HG03139 (cell line): ENCODE measurements around the gene SLC2A8.

ENCODE experiments used
- ATAC-seq: cut with Tn5 transposase; IDR thresholded peaks from one replicate; pipeline ENCODE4 v1.9.1; 2021; ENCODE audit not compliant: unreplicated experiment

SLC2A8 gene

DNA sequence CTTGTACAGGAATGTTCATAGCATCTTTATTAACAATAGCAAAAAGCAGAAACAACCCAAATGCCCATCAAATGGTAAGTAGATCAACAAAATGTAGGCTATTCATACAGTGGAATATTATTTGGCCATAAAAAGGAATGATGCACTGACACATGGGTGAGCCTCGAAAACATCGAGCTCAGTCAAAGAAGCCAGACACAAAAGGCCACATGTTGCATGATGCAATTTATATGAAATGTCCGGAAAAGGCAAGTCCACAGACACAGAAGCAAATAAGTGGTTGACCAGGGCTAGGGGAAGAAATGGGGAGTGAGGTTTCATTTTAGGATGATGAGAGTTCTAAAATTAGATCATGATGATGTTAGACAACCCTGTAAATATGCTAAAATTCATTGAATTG lies 16.5 kb upstream of the SLC2A8 start:
- ATAC-seq, result no peak

- no peak for ATAC-seq
Measured at GRCh38 chr9:127382541-127382940, 14.4 kb upstream of the SLC2A8 start.

DNA sequence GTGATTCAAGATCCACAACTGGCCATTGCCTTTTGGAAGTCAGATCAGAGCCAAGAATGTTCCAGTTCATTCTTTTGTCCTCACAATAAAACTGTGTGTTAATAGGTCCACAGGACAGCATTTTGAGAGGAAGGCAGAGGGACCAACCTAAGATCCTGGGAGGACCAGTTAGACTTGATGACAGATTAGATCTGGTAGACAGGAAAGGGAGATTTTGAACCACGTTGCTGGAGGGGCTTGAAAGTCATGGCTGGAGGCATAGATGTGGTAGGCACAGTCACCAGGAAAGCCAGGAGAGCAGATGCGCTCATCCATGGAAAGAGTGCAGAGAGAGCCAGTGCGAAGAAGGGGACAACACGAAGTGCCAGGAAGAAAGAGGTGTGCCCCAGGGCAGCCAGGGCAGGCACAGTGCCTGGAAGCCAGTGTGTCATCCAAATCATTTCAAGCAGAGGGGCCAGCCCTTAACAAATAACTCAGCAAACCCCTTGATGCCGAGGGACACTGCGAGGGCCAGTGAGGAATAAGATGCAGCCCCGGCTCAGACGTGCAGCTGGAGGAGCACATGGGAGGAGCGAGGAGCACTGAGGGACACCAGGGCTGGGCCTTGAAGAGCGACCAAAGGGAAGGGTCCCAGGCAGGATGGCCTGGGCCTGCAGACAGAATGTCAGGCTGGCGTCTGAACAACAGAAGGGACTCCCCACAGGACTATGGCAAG lies 12.8 kb upstream of the SLC2A8 start:
- ATAC-seq, result no peak

- ATAC-seq, result no peak
Measured at GRCh38 chr9:127384901-127385300, 12.1 kb upstream of the SLC2A8 start.

DNA sequence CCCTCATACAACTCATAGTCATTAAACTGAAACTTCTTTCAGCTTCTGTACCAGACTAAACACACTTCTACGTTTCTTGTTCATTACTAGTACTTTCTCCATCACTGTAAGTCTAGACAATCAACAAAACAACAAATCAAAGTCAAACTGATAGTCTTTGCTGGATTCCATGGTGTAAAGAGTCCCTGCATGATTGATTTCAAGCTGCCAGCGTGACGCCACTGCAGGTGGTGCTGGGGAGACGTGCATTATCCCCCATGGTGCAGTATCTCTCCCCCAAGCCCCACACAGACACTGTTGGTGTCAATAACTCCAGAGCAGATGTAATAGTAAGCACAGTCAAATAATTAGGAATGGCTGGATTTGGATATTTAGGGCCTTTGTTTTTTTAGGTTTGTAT lies 10.7 kb upstream of the SLC2A8 start:
- no peak for ATAC-seq

- no peak for ATAC-seq
Measured at GRCh38 chr9:127386981-127387380, 10.0 kb upstream of the SLC2A8 start.

DNA sequence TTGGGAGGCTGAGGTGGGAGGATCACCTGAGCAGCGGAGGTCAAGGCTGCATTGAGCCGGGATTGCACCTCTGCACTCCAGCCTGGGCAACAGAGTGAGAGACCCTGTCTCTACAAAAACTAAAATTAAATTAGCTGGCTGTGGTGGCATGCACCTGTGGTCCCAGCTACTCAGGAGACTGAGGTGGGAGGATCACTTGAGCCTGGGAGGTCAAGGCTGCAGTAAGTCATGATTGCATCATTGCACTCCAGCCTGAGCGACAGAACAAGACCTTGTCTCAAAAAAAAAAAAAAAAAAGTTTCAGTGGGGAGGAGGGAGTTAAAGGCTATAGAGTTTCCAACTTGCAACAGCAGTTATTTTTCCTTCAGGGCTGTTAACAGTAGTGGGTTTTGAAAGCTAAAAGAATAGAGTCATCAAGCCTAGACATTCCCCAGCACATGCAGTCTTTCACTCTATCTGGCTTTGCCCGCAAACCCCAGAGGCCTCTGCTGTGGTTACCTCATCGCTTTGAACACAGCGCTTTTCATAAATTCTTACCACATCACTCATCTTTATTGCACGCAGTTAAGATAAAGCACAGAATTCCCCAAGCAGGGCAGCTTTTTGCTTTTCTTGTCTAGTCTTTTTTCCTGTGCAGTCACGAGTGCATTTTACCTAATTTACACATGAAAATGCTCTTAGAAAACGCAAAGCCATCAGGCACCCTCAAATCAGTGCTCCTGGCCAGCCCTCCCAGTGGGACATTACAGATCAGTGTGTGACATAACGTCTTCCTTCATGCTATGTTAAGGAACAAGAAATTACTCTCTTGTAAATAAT lies 8.7 kb upstream of the SLC2A8 start:
- peak; percentile 62 for ATAC-seq

DNA sequence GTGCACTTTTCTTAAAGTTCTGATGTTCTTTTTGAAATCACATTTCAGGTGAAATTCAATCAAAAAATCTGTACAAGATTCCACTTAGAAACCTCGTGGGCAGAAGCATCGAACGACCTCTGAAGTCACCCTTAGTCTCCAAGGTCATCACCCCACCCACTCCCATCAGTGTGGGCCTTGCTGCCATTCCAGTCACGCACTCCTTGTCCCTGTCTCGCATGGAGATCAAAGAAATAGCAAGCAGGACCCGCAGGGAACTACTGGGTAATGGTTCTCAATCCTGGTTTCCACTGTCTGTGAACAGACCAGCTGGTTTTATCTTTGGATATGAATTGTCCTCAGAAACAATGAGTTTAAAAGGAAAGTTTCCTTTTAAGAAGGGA lies 8.1 kb upstream of the SLC2A8 start:
- ATAC-seq, result no peak

GRCh38 chr9:127389381-127390247 lies 7.4 kb upstream of the SLC2A8 start:
- no peak for ATAC-seq

DNA sequence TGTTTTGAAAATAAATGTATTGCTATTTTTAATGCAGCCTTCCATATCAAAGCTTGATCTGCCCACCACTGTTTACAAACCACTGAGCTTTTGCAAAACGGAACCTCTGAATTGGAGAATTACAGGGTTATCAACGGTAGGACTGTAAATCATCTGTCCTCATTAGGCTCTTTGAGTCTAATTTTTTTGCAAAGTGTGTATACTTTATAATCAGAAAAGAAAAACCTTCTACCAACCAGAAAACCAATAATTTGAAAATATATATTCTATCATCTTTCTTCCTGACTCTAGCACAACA lies 6.8 kb upstream of the SLC2A8 start:
- ATAC-seq, result no peak

DNA sequence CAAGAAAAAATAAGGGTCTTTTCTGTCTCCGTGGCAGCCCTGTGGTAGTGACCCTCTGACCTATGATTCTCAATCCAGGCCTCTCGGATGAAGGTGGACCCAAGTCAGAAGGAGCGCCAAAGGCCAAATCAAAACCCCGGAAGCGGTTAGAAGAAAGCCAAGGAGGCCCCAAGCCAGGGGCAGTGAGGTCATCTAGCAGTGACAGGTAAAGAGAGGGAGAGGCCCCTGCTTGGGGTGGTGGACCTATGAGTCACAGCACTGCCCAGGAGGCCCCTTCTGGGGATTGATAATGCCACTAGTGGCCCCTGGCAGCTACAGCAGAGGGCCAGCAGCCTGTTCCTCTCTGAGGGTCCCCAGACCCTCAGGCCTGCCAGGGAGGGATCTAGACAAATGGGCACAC lies 6.4 kb upstream of the SLC2A8 start:
- no peak for ATAC-seq

DNA sequence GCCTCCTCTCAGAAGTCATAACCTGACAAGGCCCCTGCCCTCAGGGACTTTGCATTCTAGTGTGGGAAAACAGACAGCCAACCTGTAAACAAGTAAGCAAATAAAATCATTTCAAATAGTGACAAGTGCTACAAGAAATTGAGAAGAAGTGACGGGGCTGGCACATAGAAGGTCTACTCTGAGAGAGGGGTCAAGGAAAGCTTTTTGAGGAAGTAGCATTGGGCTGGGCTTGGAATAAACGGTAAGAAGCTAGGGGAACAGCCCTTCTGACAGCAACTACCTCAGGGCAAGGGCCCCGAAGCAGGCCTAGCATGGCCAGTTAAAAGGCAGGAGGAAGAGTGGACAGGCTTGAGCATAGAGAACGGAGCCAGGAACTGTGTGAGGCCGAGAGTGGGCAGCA lies 4.8 kb upstream of the SLC2A8 start:
- ATAC-seq, result no peak

GRCh38 chr9:127392976-127393375 lies 4.0 kb upstream of the SLC2A8 start:
- ATAC-seq, result no peak

DNA sequence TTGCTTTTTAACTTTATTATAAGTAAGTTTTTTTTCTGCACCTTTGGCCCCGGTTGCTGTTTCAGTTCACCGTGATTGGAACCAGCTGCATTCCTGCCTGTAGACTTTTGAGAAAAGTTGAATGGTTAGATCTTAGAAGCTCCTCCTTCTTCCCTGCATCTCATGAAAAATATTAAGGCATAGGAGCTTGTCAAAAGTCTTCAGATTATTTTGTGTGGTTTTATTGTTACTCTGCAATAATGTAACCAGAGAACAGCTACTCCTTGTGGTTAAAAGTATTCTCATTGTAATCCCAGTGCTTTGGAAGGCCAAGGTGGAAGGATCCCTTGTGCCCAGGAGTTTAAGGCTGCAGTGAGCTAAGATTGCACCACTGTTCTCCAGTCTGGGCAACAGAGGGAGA lies 3.3 kb upstream of the SLC2A8 start:
- ATAC-seq, result no peak

- no peak for ATAC-seq
Measured at GRCh38 chr9:127395497-127396252, 1.3 kb upstream of the SLC2A8 start.

DNA sequence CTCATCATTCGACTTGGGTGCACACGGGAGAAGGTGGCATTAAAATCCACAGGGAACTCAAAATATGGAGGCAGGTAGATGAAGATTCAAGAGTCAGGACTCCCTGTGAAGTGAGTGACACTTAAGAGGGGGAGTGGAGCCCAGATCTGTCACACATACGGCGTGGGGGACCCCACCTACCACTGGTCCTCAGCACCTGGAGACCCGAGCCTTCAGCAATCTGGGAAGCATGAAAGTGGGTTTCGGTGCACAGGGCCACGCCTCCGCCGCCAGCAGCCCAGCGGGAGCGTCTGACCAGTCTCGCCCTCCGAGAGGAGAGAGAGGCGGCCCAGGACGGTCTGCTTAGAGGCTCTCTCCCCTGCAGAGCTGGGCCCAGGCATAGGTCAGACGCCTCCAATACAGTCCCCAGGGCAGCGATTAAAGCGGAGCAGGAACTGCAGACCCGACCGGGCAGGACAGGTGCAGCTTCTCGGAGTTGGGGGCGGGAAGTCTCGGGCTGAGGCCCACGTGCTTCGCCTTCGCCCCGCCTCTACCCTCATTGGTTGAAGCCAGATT lies 639 bp upstream of the SLC2A8 start:
- no peak for ATAC-seq

DNA sequence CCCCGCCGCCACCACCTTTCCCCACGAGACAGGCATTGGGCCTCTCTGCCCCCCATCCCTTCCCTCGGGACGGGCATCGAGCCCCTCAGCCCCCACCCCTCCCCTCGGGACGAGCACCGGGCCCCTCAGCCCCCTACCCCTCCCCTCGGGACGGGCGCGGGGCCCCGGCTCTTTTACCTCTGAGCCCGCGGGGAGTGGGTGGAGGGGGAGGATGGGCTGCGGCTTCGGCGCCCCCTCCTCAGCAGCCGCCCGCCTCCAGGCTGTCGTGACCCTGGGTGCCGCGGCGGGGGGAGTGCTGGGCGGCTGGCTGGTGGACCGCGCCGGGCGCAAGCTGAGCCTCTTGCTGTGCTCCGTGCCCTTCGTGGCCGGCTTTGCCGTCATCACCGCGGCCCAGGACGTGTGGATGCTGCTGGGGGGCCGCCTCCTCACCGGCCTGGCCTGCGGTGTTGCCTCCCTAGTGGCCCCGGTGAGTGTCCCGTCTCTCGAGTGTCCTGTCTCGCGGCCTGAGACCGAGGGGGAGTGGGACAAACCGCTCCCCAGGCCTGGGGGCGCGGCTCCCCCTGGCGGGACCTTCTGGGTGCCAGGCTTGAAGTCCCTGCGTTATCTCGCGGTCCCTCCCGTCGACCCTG lies 791 bp downstream of the SLC2A8 start:
- ATAC-seq, result no peak

DNA sequence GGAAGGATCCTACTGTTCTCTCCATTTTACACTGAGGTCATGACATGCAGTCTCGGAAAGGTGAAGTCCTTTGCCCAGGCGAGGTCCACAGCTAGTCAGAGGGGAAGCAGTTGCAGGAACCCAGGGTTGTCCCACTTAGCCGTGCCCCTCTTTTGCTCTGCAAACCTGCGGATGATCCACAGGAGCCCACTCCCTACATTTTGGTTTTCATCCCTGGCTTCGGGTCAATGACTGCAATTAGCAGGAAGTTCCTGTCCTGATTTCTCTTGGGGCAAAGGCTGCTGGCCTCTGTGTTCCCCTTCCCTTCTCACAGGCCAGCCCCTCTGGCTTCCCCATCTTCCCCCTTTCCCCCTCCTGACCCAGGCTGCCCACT lies 1.3 kb downstream of the SLC2A8 start:
- no peak for ATAC-seq

GRCh38 chr9:127398715-127399400 lies 1.9 kb downstream of the SLC2A8 start:
- no peak for ATAC-seq

- no peak for ATAC-seq
Measured at GRCh38 chr9:127399736-127400269, 2.8 kb downstream of the SLC2A8 start.
